Measurements from ENCODE around the gene CALHM1. TPM values are rescaled to one million over a fixed set of nuclear protein-coding genes. Genes with fewer than 3 reads are reported as not detected.

CALHM1 gene
- total RNA-seq, 1 donor from 2014 or later = 0.40 TPM

- H3K4me1 Mint-ChIP-seq = peaks cover 9% of the 10 kb centered on the region
- POLR2A ChIA-PET = no interaction called here
Observed at GRCh38 chr10:103481974-103482531, 23.4 kb upstream of the CALHM1 start.

GRCh38 chr10:103480521-103480920 is 21.8 kb upstream of the CALHM1 start:
- H3K9me3 Mint-ChIP-seq = no peaks in the 10 kb centered on the region
- ChIA-PET CTCF (interaction anchor here (0.8 to 3.3 kb wide), 4 partner anchors 13 to 64 kb away, joined by 3 to 28 read pairs (median 6); partner anchors contain the start of gene CALHM2), POLR2A (interaction anchor here (1.4 kb wide), 1 partner anchor 28 kb away, joined by 3 read pairs; the partner anchor contains the start of gene CALHM2)
- H3K27me3 Mint-ChIP-seq = no peaks in the 10 kb centered on the region
- intact Hi-C loops (cut with micrococcal nuclease) = no loop called here
- no peak for ATAC-seq (ENCODE audit: low read depth)
- DNase-seq = no peak
- H3K4me1 Mint-ChIP-seq = peaks cover 6% of the 10 kb centered on the region
- H3K36me3 Mint-ChIP-seq (ENCODE audit: low read depth) = no peaks in the 10 kb centered on the region
- no peak overlapping the region for H3K27ac Mint-ChIP-seq
- TF ChIP-seq, protein P1, sequence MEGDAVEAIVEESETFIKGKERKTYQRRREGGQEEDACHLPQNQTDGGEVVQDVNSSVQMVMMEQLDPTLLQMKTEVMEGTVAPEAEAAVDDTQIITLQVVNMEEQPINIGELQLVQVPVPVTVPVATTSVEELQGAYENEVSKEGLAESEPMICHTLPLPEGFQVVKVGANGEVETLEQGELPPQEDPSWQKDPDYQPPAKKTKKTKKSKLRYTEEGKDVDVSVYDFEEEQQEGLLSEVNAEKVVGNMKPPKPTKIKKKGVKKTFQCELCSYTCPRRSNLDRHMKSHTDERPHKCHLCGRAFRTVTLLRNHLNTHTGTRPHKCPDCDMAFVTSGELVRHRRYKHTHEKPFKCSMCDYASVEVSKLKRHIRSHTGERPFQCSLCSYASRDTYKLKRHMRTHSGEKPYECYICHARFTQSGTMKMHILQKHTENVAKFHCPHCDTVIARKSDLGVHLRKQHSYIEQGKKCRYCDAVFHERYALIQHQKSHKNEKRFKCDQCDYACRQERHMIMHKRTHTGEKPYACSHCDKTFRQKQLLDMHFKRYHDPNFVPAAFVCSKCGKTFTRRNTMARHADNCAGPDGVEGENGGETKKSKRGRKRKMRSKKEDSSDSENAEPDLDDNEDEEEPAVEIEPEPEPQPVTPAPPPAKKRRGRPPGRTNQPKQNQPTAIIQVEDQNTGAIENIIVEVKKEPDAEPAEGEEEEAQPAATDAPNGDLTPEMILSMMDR (IDR thresholded peaks at IDR 0.05) = no peak
- H3K4me3 Mint-ChIP-seq = no peak overlapping the region

More at GRCh38 chr10:103481974-103482531, 23.4 kb upstream of the CALHM1 start:
- no peak overlapping the region for H3K27ac Mint-ChIP-seq
- TF ChIP-seq, protein P1 (IDR thresholded peaks at IDR 0.05) = peak; percentile 49
- ATAC-seq (ENCODE audit: low read depth) (peak; percentile 78), DNase-seq (no peak)
- no peaks in the 10 kb centered on the region for H3K27me3 Mint-ChIP-seq
- intact Hi-C loops (cut with micrococcal nuclease) = loop anchor here (1.0 to 2.0 kb wide), 4 partner anchors 11 to 111 kb away; partner anchors contain the start of gene CALHM2
- CTCF ChIA-PET = interaction anchor here (0.9 to 3.3 kb wide), 4 partner anchors 10 to 65 kb away, joined by 4 to 28 read pairs (median 8); partner anchors contain the start of gene CALHM2
- no peaks in the 10 kb centered on the region for H3K9me3 Mint-ChIP-seq
- no peaks in the 10 kb centered on the region for H3K36me3 Mint-ChIP-seq (ENCODE audit: low read depth)
- no peak overlapping the region for H3K4me3 Mint-ChIP-seq

DNA sequence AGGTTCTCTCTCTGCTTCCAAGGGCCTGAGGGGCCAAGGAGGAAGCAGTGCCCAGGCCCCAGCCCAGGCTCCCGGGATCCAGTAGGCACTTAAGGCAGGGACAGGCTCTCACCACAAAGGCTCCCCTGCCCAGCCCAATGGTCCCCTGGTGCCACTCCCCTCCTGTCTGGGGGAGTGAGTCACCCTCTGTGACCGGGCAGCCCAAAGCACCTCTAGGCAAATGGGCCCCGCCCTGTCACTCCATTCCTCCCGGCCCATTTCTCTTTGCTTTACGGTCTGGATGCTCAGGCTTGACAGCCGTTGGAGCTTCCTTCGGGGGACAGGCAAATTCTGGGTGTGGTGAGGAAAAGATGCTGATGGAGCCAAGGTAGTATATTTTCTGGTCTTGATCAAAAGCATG is 20.4 kb upstream of the CALHM1 start, which contains the start of gene CALHM3:
Gene CALHM3 (minus strand): TSS at position 106 of the 400 bp plus-strand sequence. CDS start 208 bp downstream, outside the sequence.
- Mint-ChIP-seq H3K27me3 (no peaks in the 10 kb centered on the region), H3K27ac (no peak within 1 kb of the TSS), H3K4me1 (peaks cover 6% of the 10 kb centered on the region), H3K9me3 (no peaks in the 10 kb centered on the region), H3K36me3 (ENCODE audit: low read depth) (no peaks in the 10 kb centered on the region), H3K4me3 (no peak within 1 kb of the TSS)
- ChIA-PET POLR2A (no interaction called here), CTCF (interaction anchor here (3.3 kb wide), 1 partner anchor 62 kb away, joined by 28 read pairs; no protein-coding TSS in a partner anchor)
- DNase-seq (no peak), ATAC-seq (ENCODE audit: low read depth) (peak; percentile 56)
- intact Hi-C loops (cut with micrococcal nuclease) = loop anchor here (10.0 kb wide), 1 partner anchor 834 kb away; the partner anchor contains the start of gene TRIM8
- TF ChIP-seq, protein P1 (IDR thresholded peaks at IDR 0.05) = no peak

DNA sequence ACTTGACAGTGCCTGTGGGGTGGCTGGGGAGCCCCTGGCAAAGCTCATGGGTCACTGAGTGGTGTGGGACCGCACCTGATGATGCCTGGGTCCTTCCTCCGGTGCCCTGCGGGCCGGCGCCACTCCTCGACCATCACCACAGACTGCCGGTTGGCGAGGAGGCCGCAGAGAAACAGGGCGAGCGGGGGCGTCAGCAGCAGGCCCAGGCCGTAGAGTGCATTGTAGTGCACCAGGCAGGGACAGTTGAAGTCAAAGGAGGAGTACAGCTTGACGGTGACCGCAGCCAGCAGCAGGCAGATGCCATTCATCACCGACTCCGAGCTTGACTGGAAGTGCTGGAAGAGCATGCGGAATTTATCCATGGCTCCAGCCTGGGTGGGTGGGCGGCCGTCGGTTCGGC is 20.0 kb upstream of the CALHM1 start:
- TF ChIP-seq, protein P1 (IDR thresholded peaks at IDR 0.05) = no peak
- no peak overlapping the region for H3K4me3 Mint-ChIP-seq
- H3K27me3 Mint-ChIP-seq = no peaks in the 10 kb centered on the region
- DNase-seq (no peak), ATAC-seq (ENCODE audit: low read depth) (no peak)
- no peaks in the 10 kb centered on the region for H3K36me3 Mint-ChIP-seq (ENCODE audit: low read depth)
- no peak overlapping the region for H3K27ac Mint-ChIP-seq
- H3K9me3 Mint-ChIP-seq = no peaks in the 10 kb centered on the region
- ChIA-PET CTCF (interaction anchor here (3.3 to 4.7 kb wide), 2 partner anchors 62 kb away, joined by 24 to 28 read pairs; no protein-coding TSS in a partner anchor), POLR2A (no interaction called here)
- intact Hi-C loops (cut with micrococcal nuclease) = loop anchor here (10.0 kb wide), 1 partner anchor 834 kb away; the partner anchor contains the start of gene TRIM8
- H3K4me1 Mint-ChIP-seq = peaks cover 9% of the 10 kb centered on the region

Data from activated B cell treated with CpG ODN at 0.5 μM for 24 hours (primary cell).